Measurements from ENCODE around the gene PCDH17. TPM values are rescaled to one million over a fixed set of nuclear protein-coding genes. Genes with fewer than 3 reads are reported as not detected.
A peak's percentile ranks its signal among the peaks of the same experiment; 100 is the strongest.

Gene PCDH17
- total and polyA plus RNA-seq, 2 of the 4 experiments (the other 2 are of a cell fraction) = under 0.01 TPM; not detected in 1

- no peak for DNase-seq
- Histone ChIP-seq H3K18ac (ENCODE audit: low read depth, low read length) (no peak overlapping the region), H3K79me1 (ENCODE audit: low read depth in 1 of 2, low read length in 2 of 2) (no peaks in the 10 kb centered on the region), H4K5ac (ENCODE audit: low read depth, low read length) (no peak overlapping the region), H3K27me3 (ENCODE audit: control insufficient read depth, insufficient read depth, low read length) (peaks cover 54% of the 10 kb centered on the region), H2BK120ac (ENCODE audit: low read depth, low read length) (no peak overlapping the region), H2BK20ac (ENCODE audit: low read depth, low read length) (no peak overlapping the region), H3K36me3 (ENCODE audit: control insufficient read depth, insufficient read depth, low read length) (no peaks in the 10 kb centered on the region), H3K9ac (ENCODE audit: low read depth, low read length) (no peak overlapping the region), H3K9me3 (ENCODE audit: control insufficient read depth, insufficient read depth, low read length) (peaks cover 15% of the 10 kb centered on the region), H3K56ac (ENCODE audit: extremely low read depth, insufficient read depth, low read length) (no peak overlapping the region), H3K23ac (ENCODE audit: low read depth, low read length) (no peak overlapping the region), H2BK15ac (ENCODE audit: low read depth, low read length) (no peak overlapping the region), H3K4me1 (ENCODE audit: control insufficient read depth, insufficient read depth, low read length) (no peaks in the 10 kb centered on the region; the same call in 1 of the 2 replicates), H2BK5ac (ENCODE audit: low read depth, low read length, poor library complexity, severe bottlenecking) (no peak overlapping the region), H4K91ac (ENCODE audit: insufficient read depth, low read depth, low read length) (no peak overlapping the region), H3K14ac (replicated peaks; ENCODE audit: low read depth, low read length) (no peak overlapping the region), H2AK9ac (replicated peaks; ENCODE audit: low read depth, low read length, poor library complexity) (no peak overlapping the region), H3K9me1 (ENCODE audit: insufficient read depth, low read length) (no peaks in the 10 kb centered on the region), H3K4me2 (ENCODE audit: low read depth, low read length) (peak overlapping the region; percentile 83), H4K8ac (ENCODE audit: low read depth in 2 of 2, low read length in 2 of 2) (no peak overlapping the region), H3K27ac (ENCODE audit: insufficient read depth, low read length) (no peak overlapping the region), H3K4me3 (ENCODE audit: insufficient read depth, low read depth, low read length) (peak overlapping the region; percentile 44), H3K4ac (ENCODE audit: low read depth, low read length) (no peak overlapping the region), H4K20me1 (ENCODE audit: insufficient read depth, low read length) (no peaks in the 10 kb centered on the region), H2AK5ac (ENCODE audit: low read depth, low read length) (no peak overlapping the region), H2AFZ (replicated peaks; ENCODE audit: low read length, poor library complexity) (peak overlapping the region; percentile 73)
- POLR2A ChIA-PET (ENCODE audit: unreplicated experiment) = no interaction called here
- dilution Hi-C loops (cut with HindIII; ENCODE audit: low sequenced_read_pairs, unreplicated experiment) (no loop called here), in situ Hi-C loops (cut with MboI; ENCODE audit: low sequenced_read_pairs) (loop anchor here (25.0 kb wide), 1 partner anchor 1681 kb away; no protein-coding TSS in a partner anchor), intact Hi-C loops (cut with micrococcal nuclease) (no loop called here)
- CTCF ChIA-PET = no interaction called here
- BruUV-seq (replicated peaks) = no TSS peak
- 1% methylated on average over 8 of the region's 32 CpGs; no CpG with 5 or more reads in 1 of the 2 experiments for WGBS, 2 experiments (ENCODE audit: extremely low coverage in 2 of 2, insufficient read length in 1 of 2)
- ATAC-seq (ENCODE audit: low read depth) = no peak
- TF ChIP-seq USF2 (IDR thresholded peaks at IDR 0.05; ENCODE audit: low read depth, low read length) (no peak), CEBPB (IDR thresholded peaks at IDR 0.05; ENCODE audit: low read depth, low read length) (no peak), MAFK (IDR thresholded peaks at IDR 0.05; ENCODE audit: low read depth, low read length) (no peak), SMC3 (IDR thresholded peaks at IDR 0.05; ENCODE audit: low read depth, low read length) (no peak), CHD1 (IDR thresholded peaks at IDR 0.05; ENCODE audit: low read depth, low read length) (no peak), NFE2L2 (IDR thresholded peaks at IDR 0.05; ENCODE audit: low read depth, low read length) (no peak), CTCF (conservative IDR thresholded peaks at IDR 0.05; ENCODE audit: low read depth, low read length) (no peak), ELK1 (IDR thresholded peaks at IDR 0.05; ENCODE audit: borderline replicate concordance, low read depth, low read length) (no peak), RAD21 (IDR thresholded peaks at IDR 0.05; ENCODE audit: low read length) (no peak), BHLHE40 (IDR thresholded peaks at IDR 0.05; ENCODE audit: low read depth, low read length) (no peak), RCOR1 (IDR thresholded peaks at IDR 0.05; ENCODE audit: insufficient replicate concordance, low read length) (no peak), MXI1 (IDR thresholded peaks at IDR 0.05; ENCODE audit: borderline replicate concordance, low read depth, low read length) (no peak), POLR2A (IDR thresholded peaks at IDR 0.05; ENCODE audit: low read depth, low read length) (no peak), FOS (IDR thresholded peaks at IDR 0.05; ENCODE audit: low read depth, low read length) (no peak), RFX5 (IDR thresholded peaks at IDR 0.05; ENCODE audit: low read depth, low read length) (no peak)
Measured at GRCh38 chr13:57630661-57631595, 616 bp upstream of the PCDH17 start.
